ENCODE data around the gene DPP7.

DPP7 gene

DNA sequence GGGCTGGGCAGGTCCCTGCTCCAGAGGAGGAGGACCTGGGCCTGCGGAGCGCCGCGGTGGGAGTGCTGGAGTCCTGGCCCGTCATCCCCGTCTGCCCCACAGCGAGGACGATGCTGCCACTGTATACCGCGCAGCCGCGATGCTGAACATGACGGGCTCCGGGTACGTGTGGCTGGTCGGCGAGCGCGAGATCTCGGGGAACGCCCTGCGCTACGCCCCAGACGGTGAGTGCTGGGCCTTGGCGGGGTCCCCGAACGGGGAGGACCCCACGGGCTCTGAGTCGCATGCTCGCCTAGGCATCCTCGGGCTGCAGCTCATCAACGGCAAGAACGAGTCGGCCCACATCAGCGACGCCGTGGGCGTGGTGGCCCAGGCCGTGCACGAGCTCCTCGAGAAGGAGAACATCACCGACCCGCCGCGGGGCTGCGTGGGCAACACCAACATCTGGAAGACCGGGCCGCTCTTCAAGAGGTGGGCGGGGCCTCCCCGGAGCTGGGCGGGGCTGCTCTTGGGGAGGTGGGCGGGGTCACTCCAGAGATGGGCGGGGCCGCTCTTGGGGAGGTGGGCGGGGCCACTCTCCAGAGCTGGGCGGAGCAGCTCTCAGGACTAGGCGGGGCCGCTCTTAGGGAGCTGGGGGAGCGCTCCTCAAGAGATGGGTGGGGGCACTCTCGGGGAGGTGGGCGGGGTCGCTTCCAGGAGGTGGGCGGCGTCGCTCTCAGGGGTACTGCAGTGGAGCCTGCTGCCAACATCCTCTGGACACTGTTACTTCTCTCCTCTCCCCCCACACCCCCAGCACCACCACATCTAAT lies 42.2 kb upstream of the DPP7 start (continued):
- no peak for TF ChIP-seq ZNF513 (tag by site-specific recombination; IDR thresholded peaks at IDR 0.05)
- no peak for TF ChIP-seq ZNF221 (tag by site-specific recombination; IDR thresholded peaks at IDR 0.05; ENCODE audit: borderline replicate concordance)
- no peak for TF ChIP-seq ZNF274 (IDR thresholded peaks at IDR 0.05; ENCODE audit: low read length)
- TF ChIP-seq ZNF274 (tag by site-specific recombination; IDR thresholded peaks at IDR 0.05; ENCODE audit: borderline replicate concordance), result no peak
- TF ChIP-seq ZSCAN18 (tag by site-specific recombination; IDR thresholded peaks at IDR 0.05), result no peak
- TF ChIP-seq YY1 (tag by site-specific recombination; IDR thresholded peaks at IDR 0.05), result no peak
- TF ChIP-seq KLF7 (tag by site-specific recombination; IDR thresholded peaks at IDR 0.05; ENCODE audit: borderline replicate concordance), result no peak
- TF ChIP-seq, protein P1, sequence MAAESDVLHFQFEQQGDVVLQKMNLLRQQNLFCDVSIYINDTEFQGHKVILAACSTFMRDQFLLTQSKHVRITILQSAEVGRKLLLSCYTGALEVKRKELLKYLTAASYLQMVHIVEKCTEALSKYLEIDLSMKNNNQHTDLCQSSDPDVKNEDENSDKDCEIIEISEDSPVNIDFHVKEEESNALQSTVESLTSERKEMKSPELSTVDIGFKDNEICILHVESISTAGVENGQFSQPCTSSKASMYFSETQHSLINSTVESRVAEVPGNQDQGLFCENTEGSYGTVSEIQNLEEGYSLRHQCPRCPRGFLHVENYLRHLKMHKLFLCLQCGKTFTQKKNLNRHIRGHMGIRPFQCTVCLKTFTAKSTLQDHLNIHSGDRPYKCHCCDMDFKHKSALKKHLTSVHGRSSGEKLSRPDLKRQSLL (tag by site-specific recombination; IDR thresholded peaks at IDR 0.05), result no peak
- no peak for TF ChIP-seq ZBTB48 (tag by site-specific recombination; IDR thresholded peaks at IDR 0.05)
- no peak for TF ChIP-seq ZNF785 (tag by site-specific recombination; IDR thresholded peaks at IDR 0.05)
- TF ChIP-seq WT1 (tag by site-specific recombination; IDR thresholded peaks at IDR 0.05), result no peak
- TF ChIP-seq ZNF514 (tag by site-specific recombination; IDR thresholded peaks at IDR 0.05), result no peak
- TF ChIP-seq ZNF561 (tag by site-specific recombination; IDR thresholded peaks at IDR 0.05; ENCODE audit: borderline replicate concordance), result no peak
- TF ChIP-seq, protein P2, sequence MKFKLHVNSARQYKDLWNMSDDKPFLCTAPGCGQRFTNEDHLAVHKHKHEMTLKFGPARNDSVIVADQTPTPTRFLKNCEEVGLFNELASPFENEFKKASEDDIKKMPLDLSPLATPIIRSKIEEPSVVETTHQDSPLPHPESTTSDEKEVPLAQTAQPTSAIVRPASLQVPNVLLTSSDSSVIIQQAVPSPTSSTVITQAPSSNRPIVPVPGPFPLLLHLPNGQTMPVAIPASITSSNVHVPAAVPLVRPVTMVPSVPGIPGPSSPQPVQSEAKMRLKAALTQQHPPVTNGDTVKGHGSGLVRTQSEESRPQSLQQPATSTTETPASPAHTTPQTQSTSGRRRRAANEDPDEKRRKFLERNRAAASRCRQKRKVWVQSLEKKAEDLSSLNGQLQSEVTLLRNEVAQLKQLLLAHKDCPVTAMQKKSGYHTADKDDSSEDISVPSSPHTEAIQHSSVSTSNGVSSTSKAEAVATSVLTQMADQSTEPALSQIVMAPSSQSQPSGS (tag by site-specific recombination; IDR thresholded peaks at IDR 0.05; ENCODE audit: low read depth), result no peak
- no peak for TF ChIP-seq ZBTB1 (tag by site-specific recombination; IDR thresholded peaks at IDR 0.05)
- TF ChIP-seq ZNF510 (tag by site-specific recombination; IDR thresholded peaks at IDR 0.05; ENCODE audit: insufficient replicate concordance), result no peak
- no peak for TF ChIP-seq SALL2 (tag by site-specific recombination; IDR thresholded peaks at IDR 0.05; ENCODE audit: borderline replicate concordance)
- TF ChIP-seq GLIS2 (tag by site-specific recombination; IDR thresholded peaks at IDR 0.05), result peak; percentile 64
- TF ChIP-seq ZNF658 (tag by site-specific recombination; IDR thresholded peaks at IDR 0.05), result no peak
- no peak for TF ChIP-seq ZNF610 (tag by site-specific recombination; IDR thresholded peaks at IDR 0.05; ENCODE audit: borderline replicate concordance)
- TF ChIP-seq ZNF350 (tag by site-specific recombination; IDR thresholded peaks at IDR 0.05), result no peak
- TF ChIP-seq ZNF571 (tag by site-specific recombination; IDR thresholded peaks at IDR 0.05), result no peak
- TF ChIP-seq ZBTB26 (tag by site-specific recombination; optimal IDR thresholded peaks at IDR 0.05), result no peak
- TF ChIP-seq, protein P3, sequence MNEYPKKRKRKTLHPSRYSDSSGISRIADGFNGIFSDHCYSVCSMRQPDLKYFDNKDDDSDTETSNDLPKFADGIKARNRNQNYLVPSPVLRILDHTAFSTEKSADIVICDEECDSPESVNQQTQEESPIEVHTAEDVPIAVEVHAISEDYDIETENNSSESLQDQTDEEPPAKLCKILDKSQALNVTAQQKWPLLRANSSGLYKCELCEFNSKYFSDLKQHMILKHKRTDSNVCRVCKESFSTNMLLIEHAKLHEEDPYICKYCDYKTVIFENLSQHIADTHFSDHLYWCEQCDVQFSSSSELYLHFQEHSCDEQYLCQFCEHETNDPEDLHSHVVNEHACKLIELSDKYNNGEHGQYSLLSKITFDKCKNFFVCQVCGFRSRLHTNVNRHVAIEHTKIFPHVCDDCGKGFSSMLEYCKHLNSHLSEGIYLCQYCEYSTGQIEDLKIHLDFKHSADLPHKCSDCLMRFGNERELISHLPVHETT (tag by site-specific recombination; IDR thresholded peaks at IDR 0.05), result no peak
- no peak for TF ChIP-seq MZF1 (tag by site-specific recombination; IDR thresholded peaks at IDR 0.05; ENCODE audit: borderline replicate concordance)
- TF ChIP-seq, protein P4, sequence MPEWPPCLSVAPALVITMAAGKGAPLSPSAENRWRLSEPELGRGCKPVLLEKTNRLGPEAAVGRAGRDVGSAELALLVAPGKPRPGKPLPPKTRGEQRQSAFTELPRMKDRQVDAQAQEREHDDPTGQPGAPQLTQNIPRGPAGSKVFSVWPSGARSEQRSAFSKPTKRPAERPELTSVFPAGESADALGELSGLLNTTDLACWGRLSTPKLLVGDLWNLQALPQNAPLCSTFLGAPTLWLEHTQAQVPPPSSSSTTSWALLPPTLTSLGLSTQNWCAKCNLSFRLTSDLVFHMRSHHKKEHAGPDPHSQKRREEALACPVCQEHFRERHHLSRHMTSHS (tag by site-specific recombination; IDR thresholded peaks at IDR 0.05), result no peak
- TF ChIP-seq ZNF530 (tag by site-specific recombination; IDR thresholded peaks at IDR 0.05; ENCODE audit: low read depth), result no peak
- TF ChIP-seq ZSCAN30 (tag by site-specific recombination; IDR thresholded peaks at IDR 0.05), result no peak
- TF ChIP-seq EGR2 (tag by site-specific recombination; IDR thresholded peaks at IDR 0.05; ENCODE audit: low read depth), result peak; percentile 80
- no peak for TF ChIP-seq ZNF19 (tag by site-specific recombination; IDR thresholded peaks at IDR 0.05; ENCODE audit: low read depth)
- 0 out of 2 replicates have a peak, but pooled peaks have one; percentile 10 for TF ChIP-seq ZNF600 (tag by site-specific recombination; IDR thresholded peaks at IDR 0.05)
- no peak for TF ChIP-seq ZNF2 (tag by site-specific recombination; IDR thresholded peaks at IDR 0.05)
